Loucy (cell line): Measurements from ENCODE around the gene MFGE8.
A peak's percentile ranks its signal among the peaks of the same experiment; 100 is the strongest.

Experiments
- H2AFZ ChIP-seq: fragments of 200-600 bp; sonication (generic); 2 replicates; pipeline ENCODE4 v1.6.0; 2016; ENCODE audit warnings: antibody characterized with exemption, mild to moderate bottlenecking, low read length, moderate library complexity
- H3F3A ChIP-seq: fragments of 200-600 bp; 2 replicates; pipeline ENCODE4 v1.6.0; 2016; ENCODE audit warnings: antibody characterized with exemption, low read depth, mild to moderate bottlenecking
- H3K27me3 ChIP-seq: fragments of 200-600 bp; sonication (generic); 2 replicates; pipeline ENCODE4 v1.6.1; 2014; ENCODE audit warnings: low read length, mild to moderate bottlenecking; ENCODE audit not compliant: insufficient read depth, poor library complexity, severe bottlenecking
- H3K36me3 ChIP-seq: fragments of 200-600 bp; sonication (generic); 2 replicates; pipeline ENCODE4 v1.6.1; 2016; ENCODE audit warnings: low read length; ENCODE audit not compliant: insufficient read depth
- H3K4me1 ChIP-seq: fragments of 200-600 bp; sonication (generic); 2 replicates; pipeline ENCODE4 v1.5.1; 2014; ENCODE audit warnings: low read length, mild to moderate bottlenecking; ENCODE audit not compliant: insufficient read depth, poor library complexity, severe bottlenecking
- H3K4me2 ChIP-seq: fragments of 200-600 bp; sonication (generic); 2 replicates; pipeline ENCODE4 v1.6.0; 2014; ENCODE audit warnings: antibody characterized with exemption, low read length, low read depth, mild to moderate bottlenecking; ENCODE audit not compliant: poor library complexity, severe bottlenecking
- H3K4me3 ChIP-seq: fragments of 200-600 bp; sonication (generic); 2 replicates; pipeline ENCODE4 v1.5.1; 2014; ENCODE audit warnings: low read length, mild to moderate bottlenecking, mixed read lengths; ENCODE audit not compliant: poor library complexity, severe bottlenecking
- H3K79me2 ChIP-seq: fragments of 200-600 bp; sonication (generic); 2 replicates; pipeline ENCODE4 v1.6.1; 2014; ENCODE audit warnings: low read length; ENCODE audit not compliant: insufficient read depth
- H3K9ac ChIP-seq: fragments of 200-600 bp; sonication (generic); 2 replicates; pipeline ENCODE4 v1.6.0; 2014; ENCODE audit warnings: mild to moderate bottlenecking, low read depth, low read length, moderate library complexity; ENCODE audit not compliant: poor library complexity, severe bottlenecking
- H3K9me2 ChIP-seq: fragments of 200-600 bp; sonication (generic); replicated peaks from 2 replicates; pipeline ENCODE4 v1.6.1; 2016; ENCODE audit warnings: low read depth, low read length, mixed read lengths
- H3K9me3 ChIP-seq: fragments of 200-600 bp; sonication (generic); 2 replicates; pipeline ENCODE4 v1.6.1; 2014; ENCODE audit warnings: mild to moderate bottlenecking, antibody characterized with exemption, low read length, low read depth; ENCODE audit not compliant: insufficient read depth
- H4K20me1 ChIP-seq: fragments of 200-600 bp; sonication (generic); 2 replicates; pipeline ENCODE4 v1.6.0; 2014; ENCODE audit warnings: antibody characterized with exemption, low read length, mild to moderate bottlenecking; ENCODE audit not compliant: insufficient read depth, poor library complexity, severe bottlenecking
- EZH2phosphoT487 ChIP-seq: fragments of 200-600 bp; IDR thresholded peaks from 2 replicates; pipeline ENCODE4 v1.6.1; 2018; ENCODE audit warnings: antibody characterized with exemption, mild to moderate bottlenecking, moderate library complexity, borderline replicate concordance
- TF ChIP-seq, protein P1 (sequence below): fragments of 200-600 bp; sonication (generic); conservative IDR thresholded peaks from 2 replicates; pipeline ENCODE4 v1.5.1; 2014; ENCODE audit warnings: mild to moderate bottlenecking, antibody characterized with exemption, low read length

Gene MFGE8, protein sequence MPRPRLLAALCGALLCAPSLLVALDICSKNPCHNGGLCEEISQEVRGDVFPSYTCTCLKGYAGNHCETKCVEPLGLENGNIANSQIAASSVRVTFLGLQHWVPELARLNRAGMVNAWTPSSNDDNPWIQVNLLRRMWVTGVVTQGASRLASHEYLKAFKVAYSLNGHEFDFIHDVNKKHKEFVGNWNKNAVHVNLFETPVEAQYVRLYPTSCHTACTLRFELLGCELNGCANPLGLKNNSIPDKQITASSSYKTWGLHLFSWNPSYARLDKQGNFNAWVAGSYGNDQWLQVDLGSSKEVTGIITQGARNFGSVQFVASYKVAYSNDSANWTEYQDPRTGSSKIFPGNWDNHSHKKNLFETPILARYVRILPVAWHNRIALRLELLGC

DNA sequence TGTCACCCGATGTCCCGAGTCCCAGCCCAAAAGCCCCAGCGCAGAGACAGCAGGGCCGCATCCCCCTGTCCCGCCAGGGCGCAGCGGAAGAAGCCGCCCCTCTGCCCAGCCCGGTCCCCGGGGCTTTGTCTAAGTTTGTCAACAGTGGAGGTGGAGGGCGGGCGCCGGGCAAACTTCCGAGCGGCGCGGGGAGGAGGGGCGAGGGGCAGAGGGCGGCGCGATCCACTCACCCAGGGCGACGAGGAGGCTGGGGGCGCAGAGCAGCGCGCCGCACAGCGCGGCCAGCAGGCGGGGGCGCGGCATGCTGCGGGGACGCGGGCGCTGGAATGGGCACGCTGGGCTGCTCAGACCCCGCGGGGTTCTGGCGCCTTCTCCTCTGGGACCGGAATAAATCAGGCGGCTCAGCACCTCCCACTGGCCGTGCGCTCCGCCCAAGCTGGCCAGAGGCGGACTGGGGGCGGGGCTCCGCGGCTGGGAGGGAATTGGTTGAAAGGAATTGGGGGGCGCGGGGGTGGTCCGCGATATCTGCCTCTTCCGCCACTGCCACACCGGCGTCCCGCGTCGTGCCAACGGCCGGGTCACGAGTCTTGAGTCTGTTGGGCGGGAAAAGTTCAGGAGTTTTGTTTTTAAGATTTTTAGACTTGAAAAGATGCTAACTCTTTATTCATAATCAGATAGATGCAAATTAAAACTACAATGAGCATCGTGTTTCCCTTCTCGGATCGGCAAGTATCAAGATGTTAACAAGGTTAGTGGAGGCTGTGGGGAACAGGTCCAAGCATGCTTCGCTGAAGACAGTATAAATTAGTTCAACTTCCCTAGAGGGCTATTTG, at the start of gene MFGE8:
Gene MFGE8, minus strand, starts transcription at position 363 of the 833 bp plus-strand sequence. Its CDS starts 60 bp downstream, at position 303.
- TF ChIP-seq EZH2phosphoT487 = no peak
- TF ChIP-seq, protein P1, sequence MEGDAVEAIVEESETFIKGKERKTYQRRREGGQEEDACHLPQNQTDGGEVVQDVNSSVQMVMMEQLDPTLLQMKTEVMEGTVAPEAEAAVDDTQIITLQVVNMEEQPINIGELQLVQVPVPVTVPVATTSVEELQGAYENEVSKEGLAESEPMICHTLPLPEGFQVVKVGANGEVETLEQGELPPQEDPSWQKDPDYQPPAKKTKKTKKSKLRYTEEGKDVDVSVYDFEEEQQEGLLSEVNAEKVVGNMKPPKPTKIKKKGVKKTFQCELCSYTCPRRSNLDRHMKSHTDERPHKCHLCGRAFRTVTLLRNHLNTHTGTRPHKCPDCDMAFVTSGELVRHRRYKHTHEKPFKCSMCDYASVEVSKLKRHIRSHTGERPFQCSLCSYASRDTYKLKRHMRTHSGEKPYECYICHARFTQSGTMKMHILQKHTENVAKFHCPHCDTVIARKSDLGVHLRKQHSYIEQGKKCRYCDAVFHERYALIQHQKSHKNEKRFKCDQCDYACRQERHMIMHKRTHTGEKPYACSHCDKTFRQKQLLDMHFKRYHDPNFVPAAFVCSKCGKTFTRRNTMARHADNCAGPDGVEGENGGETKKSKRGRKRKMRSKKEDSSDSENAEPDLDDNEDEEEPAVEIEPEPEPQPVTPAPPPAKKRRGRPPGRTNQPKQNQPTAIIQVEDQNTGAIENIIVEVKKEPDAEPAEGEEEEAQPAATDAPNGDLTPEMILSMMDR = no peak
- Histone ChIP-seq H3K79me2 (peaks cover 46% of the 10 kb centered on the region), H3K9ac (peak within 1 kb of the TSS; percentile 94), H3K9me3 (no peaks in the 10 kb centered on the region), H3K36me3 (no peaks in the 10 kb centered on the region), H3F3A (no peaks in the 10 kb centered on the region), H3K4me2 (peak within 1 kb of the TSS; percentile 99), H3K4me1 (peaks cover 40% of the 10 kb centered on the region), H3K4me3 (peak within 1 kb of the TSS; percentile 81), H3K27me3 (no peaks in the 10 kb centered on the region), H4K20me1 (peaks cover 14% of the 10 kb centered on the region), H3K9me2 (no peaks in the 10 kb centered on the region), H2AFZ (peak within 1 kb of the TSS; percentile 90)

DNA sequence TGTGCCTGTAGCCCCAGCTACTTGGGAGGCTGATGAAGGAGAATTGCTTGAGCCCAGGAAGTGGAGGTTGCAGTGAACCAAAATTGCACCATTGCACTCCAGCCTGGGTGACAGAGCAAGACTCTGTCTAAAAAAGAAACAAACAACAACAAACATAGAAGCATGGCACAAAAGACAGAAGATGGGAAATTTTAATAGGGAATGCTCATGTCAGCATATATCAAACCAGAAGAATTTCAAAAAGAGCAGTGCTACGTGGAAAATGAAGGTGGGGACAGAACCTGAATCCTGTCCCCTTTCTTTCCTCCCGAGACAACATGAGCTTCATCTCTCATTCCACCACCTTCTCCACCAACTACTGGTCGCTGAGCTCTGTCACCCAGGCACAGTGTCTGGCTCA, 46.3 kb upstream of the MFGE8 start:
- no peaks in the 10 kb centered on the region for H3K36me3 ChIP-seq
- no peak overlapping the region for H3K9ac ChIP-seq
- no peaks in the 10 kb centered on the region for H3K79me2 ChIP-seq
- H4K20me1 ChIP-seq = no peaks in the 10 kb centered on the region
- H3K27me3 ChIP-seq = no peaks in the 10 kb centered on the region
- no peaks in the 10 kb centered on the region for H3F3A ChIP-seq
- TF ChIP-seq EZH2phosphoT487 = no peak
- H3K4me3 ChIP-seq = no peak overlapping the region
- H3K4me1 ChIP-seq = peaks cover 8% of the 10 kb centered on the region
- H3K9me2 ChIP-seq = no peaks in the 10 kb centered on the region
- no peak overlapping the region for H2AFZ ChIP-seq
- no peaks in the 10 kb centered on the region for H3K9me3 ChIP-seq
- no peak overlapping the region for H3K4me2 ChIP-seq

DNA sequence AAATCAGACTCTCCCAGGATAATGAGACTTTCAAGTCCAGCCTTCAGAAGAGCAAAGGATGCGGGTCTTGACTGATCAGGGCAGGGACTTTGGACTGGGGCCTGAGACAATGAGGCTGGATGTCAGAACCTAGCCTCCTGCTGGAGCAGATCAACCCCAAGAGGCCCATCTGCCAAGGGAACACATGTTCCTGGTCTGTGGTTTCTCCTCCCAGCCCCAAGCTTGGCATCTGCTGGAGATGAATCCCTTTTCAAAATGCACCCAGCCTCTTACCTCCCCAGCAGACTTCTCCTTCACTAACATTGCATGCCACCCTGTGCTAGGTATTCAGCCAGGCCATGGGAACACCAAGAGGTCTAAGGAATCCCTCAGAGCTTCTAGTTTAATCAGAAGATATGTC, 43.7 kb upstream of the MFGE8 start:
- H3F3A ChIP-seq = no peaks in the 10 kb centered on the region
- H3K9ac ChIP-seq = no peak overlapping the region
- H3K9me3 ChIP-seq = no peaks in the 10 kb centered on the region
- H3K27me3 ChIP-seq = no peaks in the 10 kb centered on the region
- H3K79me2 ChIP-seq = no peaks in the 10 kb centered on the region
- no peaks in the 10 kb centered on the region for H3K9me2 ChIP-seq
- H2AFZ ChIP-seq = no peak overlapping the region
- no peak overlapping the region for H3K4me3 ChIP-seq
- TF ChIP-seq EZH2phosphoT487 = no peak
- TF ChIP-seq, protein P1 = no peak
- H3K4me2 ChIP-seq = no peak overlapping the region
- no peaks in the 10 kb centered on the region for H4K20me1 ChIP-seq
- H3K36me3 ChIP-seq = no peaks in the 10 kb centered on the region
- peaks cover 8% of the 10 kb centered on the region for H3K4me1 ChIP-seq
